Endothelial cell (in vitro differentiated cells): ENCODE results near the gene TBC1D30. TPM values are rescaled to one million over a fixed set of nuclear protein-coding genes. Genes with fewer than 3 reads are reported as not detected.
"Not testable (repeated sequence)": the region's sequence is repeated elsewhere in the genome, so short reads cannot be mapped to it uniquely, and the experiment has no call there.

Source experiments
- DNase-seq: peaks from one replicate; pipeline ENCODE4 v3.0.0; 2021; ENCODE audit warnings: low spot score
- H3K27ac Mint-ChIP-seq: one replicate; pipeline ENCODE4 v1.8.0; 2021; ENCODE audit warnings: mixed read lengths, inconsistent platforms; ENCODE audit not compliant: unreplicated experiment
- H3K27me3 Mint-ChIP-seq: one replicate; pipeline ENCODE4 v1.8.0; 2021; ENCODE audit warnings: mild to moderate bottlenecking, moderate library complexity, mixed read lengths, inconsistent platforms; ENCODE audit not compliant: unreplicated experiment
- H3K36me3 Mint-ChIP-seq: one replicate; pipeline ENCODE4 v1.8.0; 2021; ENCODE audit warnings: mild to moderate bottlenecking, low read depth, mixed read lengths, inconsistent platforms; ENCODE audit not compliant: unreplicated experiment
- H3K4me1 Mint-ChIP-seq: one replicate; pipeline ENCODE4 v1.8.0; 2021; ENCODE audit warnings: mild to moderate bottlenecking, mixed read lengths, inconsistent platforms; ENCODE audit not compliant: unreplicated experiment
- H3K4me3 Mint-ChIP-seq: one replicate; pipeline ENCODE4 v1.8.0; 2021; ENCODE audit warnings: mild to moderate bottlenecking, mixed read lengths, inconsistent platforms; ENCODE audit not compliant: unreplicated experiment
- H3K9me3 Mint-ChIP-seq: one replicate; pipeline ENCODE4 v1.8.0; 2021; ENCODE audit warnings: mixed read lengths, inconsistent platforms; ENCODE audit not compliant: unreplicated experiment
- total RNA-seq: library from RNA; stranded (reverse); fragmentation: NEBNext Ultra II Directional; extraction: Animal tissue kit (Norgen Biotek cat#: 25700); gene quantifications from one replicate; pipeline ENCODE4 v1.2.1, GENCODE V29; 2021; ENCODE audit not compliant: unreplicated experiment
- TF ChIP-seq, protein P1 (sequence below): fragments of 200-600 bp; sonication (generic); IDR thresholded peaks from one replicate; pipeline ENCODE4 v1.5.0; 2021; ENCODE audit warnings: antibody characterized with exemption; ENCODE audit not compliant: unreplicated experiment

The TBC1D30 gene
- total RNA-seq, 1 donor from 2014 or later: 3.6 TPM

DNA sequence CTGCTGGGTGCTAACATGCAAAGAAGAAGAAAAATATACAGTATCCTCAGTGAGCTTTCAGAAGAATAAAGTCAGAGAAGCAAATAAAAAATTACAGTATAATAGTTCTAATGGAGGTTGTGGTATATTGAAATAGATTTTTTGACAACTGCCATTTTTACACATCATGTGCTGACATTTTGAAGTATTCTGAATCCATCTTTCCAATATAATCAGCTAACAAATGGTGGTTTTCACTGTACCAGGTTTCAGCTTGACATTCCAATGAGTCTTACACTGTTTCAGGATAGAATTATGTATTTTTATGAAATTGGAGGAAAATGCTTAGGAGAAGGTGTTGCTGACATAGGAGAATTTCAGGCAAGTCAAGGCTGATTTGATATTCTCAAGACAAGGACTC, 26.3 kb upstream of the TBC1D30 start:
- DNase-seq: no peak
- Mint-ChIP-seq H3K9me3 (no peaks in the 10 kb centered on the region), H3K4me3 (no peak overlapping the region), H3K27ac (no peak overlapping the region), H3K4me1 (peaks cover 4% of the 10 kb centered on the region), H3K36me3 (no peaks in the 10 kb centered on the region), H3K27me3 (peaks cover 3% of the 10 kb centered on the region)
- TF ChIP-seq, protein P1, sequence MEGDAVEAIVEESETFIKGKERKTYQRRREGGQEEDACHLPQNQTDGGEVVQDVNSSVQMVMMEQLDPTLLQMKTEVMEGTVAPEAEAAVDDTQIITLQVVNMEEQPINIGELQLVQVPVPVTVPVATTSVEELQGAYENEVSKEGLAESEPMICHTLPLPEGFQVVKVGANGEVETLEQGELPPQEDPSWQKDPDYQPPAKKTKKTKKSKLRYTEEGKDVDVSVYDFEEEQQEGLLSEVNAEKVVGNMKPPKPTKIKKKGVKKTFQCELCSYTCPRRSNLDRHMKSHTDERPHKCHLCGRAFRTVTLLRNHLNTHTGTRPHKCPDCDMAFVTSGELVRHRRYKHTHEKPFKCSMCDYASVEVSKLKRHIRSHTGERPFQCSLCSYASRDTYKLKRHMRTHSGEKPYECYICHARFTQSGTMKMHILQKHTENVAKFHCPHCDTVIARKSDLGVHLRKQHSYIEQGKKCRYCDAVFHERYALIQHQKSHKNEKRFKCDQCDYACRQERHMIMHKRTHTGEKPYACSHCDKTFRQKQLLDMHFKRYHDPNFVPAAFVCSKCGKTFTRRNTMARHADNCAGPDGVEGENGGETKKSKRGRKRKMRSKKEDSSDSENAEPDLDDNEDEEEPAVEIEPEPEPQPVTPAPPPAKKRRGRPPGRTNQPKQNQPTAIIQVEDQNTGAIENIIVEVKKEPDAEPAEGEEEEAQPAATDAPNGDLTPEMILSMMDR: no peak

DNA sequence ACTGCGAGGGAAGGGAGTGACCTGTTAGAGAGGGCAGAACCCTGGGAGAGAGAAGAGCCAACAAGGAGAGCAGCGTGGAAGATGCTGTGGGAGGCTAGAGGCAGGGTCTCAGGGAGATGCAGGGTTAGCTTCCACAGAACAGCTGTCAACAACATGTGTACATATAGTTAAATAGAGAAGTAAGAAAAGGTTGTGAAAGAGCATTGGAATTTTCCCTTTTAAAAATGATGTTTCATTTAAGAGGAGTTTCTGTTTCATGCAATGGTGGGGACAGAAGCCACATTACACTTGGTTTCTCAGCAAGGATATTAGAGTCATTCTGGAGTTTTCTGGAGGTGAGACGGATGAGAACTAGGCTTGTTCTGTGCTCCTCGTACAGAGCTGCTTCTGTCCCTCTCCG, 23.8 kb upstream of the TBC1D30 start:
- Mint-ChIP-seq H3K27ac (peak overlapping the region; percentile 34), H3K36me3 (no peaks in the 10 kb centered on the region), H3K4me1 (peaks cover 4% of the 10 kb centered on the region), H3K27me3 (no peaks in the 10 kb centered on the region), H3K9me3 (no peaks in the 10 kb centered on the region), H3K4me3 (no peak overlapping the region)
- TF ChIP-seq, protein P1: no peak
- DNase-seq: no peak

DNA sequence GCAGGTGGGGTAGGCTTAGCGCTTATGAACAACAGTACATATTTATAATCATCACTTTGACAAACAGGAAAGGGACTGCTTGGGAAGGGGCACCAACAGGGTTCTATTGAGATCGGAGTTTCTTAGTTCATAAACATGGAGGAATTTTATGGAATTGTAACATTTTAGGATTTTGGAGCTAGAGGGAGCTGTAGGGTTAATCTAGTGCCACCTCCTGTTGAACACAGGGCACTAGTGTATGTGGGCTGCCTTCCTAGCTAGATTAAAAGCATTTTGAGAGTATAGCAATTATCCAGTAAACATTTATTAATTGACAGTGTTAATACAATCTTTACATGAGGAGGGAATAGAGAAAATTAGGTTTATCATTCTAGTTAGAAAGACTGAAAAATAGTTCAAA, 23.1 kb upstream of the TBC1D30 start:
- H3K27me3 Mint-ChIP-seq: no peaks in the 10 kb centered on the region
- no peak for DNase-seq
- no peak overlapping the region for H3K27ac Mint-ChIP-seq
- H3K9me3 Mint-ChIP-seq: no peaks in the 10 kb centered on the region
- peaks cover 3% of the 10 kb centered on the region for H3K4me1 Mint-ChIP-seq
- TF ChIP-seq, protein P1: no peak
- no peak overlapping the region for H3K4me3 Mint-ChIP-seq
- no peaks in the 10 kb centered on the region for H3K36me3 Mint-ChIP-seq

DNA sequence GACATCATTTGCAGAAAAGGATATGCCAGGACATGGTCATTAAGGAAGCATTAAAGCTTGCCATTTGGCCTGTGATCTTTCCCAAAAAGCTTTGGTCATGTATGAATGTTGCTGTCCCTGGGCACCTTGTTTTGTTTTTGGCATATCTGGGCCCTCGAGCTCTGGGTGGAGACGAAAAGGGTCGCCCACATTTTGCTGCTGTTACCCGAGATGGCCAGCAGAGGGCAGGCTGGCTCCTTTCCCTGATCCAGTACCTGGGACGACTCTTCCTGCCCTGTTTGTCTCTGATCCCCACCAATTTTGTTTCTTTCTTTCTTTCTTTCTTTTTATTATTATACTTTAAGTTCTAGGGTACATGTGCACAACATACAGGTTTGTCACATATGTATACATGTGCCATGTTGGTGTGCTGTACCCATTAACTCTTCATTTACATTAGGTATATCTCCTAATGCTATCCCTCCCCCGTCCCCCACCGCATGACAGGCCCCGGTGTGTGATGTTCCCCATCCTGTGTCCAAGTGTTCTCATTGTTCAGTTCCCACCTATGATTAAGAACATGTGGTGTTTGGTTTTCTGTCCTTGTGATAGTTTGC, 22.2 kb upstream of the TBC1D30 start:
- H3K36me3 Mint-ChIP-seq, H3K27me3 Mint-ChIP-seq, H3K4me1 Mint-ChIP-seq, H3K9me3 Mint-ChIP-seq, H3K27ac Mint-ChIP-seq, H3K4me3 Mint-ChIP-seq: not testable (repeated sequence)
- peak; percentile 76 for DNase-seq
- TF ChIP-seq, protein P1: peak; percentile 86

DNA sequence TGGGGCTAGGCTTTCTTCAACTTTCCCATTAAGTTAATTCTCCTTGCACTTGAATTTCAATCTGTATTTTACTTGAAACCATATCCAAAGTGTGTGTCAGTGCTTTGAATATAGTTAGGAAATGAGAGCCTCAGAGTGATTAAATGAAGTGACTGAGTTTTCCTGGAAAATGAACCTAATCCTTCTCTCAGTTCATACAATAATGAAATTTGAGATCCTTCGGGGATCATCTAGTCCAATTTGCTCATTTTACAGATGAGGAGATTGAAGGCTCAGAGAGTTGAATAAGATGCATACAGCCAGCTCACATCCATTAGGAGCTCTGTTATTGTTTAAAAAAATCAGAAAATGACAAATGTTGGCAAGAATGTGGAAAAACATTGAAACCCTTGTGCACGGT, 18.3 kb upstream of the TBC1D30 start:
- Mint-ChIP-seq H3K9me3 (no peaks in the 10 kb centered on the region), H3K36me3 (no peaks in the 10 kb centered on the region), H3K4me3 (no peak overlapping the region), H3K27ac (no peak overlapping the region), H3K4me1 (peaks cover under 1% of the 10 kb centered on the region), H3K27me3 (no peaks in the 10 kb centered on the region)
- TF ChIP-seq, protein P1: no peak
- no peak for DNase-seq
